ENCODE measurements around the gene NRG4. TPM values are rescaled to one million over a fixed set of nuclear protein-coding genes. Genes with fewer than 3 reads are reported as not detected.

NRG4 gene
- total and polyA plus RNA-seq, 9 of the 15 experiments (the other 6 are each of a cell fraction or from before 2014, with no cell fraction given), result 0.33 to 2.5 (median 0.76) TPM

DNA sequence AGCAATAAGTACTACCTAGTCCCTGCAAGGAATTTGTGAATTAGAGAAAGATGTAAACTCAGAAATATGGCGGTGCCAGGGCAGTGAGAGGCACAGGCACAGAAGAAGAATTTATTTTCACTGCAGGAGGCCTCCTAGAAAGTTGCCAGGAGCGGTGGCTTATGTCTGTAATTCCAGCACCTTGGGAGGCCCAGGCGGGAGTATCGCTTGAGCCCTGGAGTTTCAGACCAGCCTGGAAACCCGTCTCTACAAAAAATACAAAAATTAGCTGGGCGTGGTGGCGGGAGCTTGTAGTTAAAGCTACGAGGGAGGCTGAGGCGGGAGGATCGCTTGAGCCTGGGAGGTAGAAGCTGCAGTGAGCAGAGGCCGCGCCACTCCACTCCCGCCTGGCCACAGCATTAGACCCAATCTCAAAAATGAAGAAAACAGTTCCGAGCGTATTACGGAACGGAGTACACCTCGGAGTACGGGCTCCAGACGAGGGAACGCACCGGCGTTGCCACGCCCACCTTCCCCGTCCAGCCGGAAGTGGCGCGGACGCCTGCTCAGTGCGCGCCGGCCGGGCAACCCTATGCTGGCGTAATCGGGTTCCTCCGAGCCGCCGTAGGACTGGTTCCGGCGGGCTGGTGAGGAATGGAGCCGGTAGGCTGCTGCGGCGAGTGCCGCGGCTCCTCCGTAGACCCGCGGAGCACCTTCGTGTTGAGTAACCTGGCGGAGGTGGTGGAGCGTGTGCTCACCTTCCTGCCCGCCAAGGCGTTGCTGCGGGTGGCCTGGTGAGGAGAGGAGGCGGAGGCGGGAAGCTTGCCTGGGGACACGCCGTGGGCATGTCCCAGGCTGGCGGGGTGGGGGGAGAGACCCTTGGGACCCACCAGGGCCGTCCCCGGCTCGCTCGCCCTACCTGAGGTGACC, 108.6 kb downstream of the NRG4 start, which contains the start of gene FBXO22 (continued):
- TF ChIP-seq ZNF592 (IDR thresholded peaks at IDR 0.05) (no peak), HES1 (IDR thresholded peaks at IDR 0.05; ENCODE audit: low read depth) (no peak), CBX2 (IDR thresholded peaks at IDR 0.05; ENCODE audit: insufficient read depth, low read length, poor library complexity, severe bottlenecking) (no peak), NEUROD1 (IDR thresholded peaks at IDR 0.05; ENCODE audit: borderline replicate concordance, low read depth, low read length, partially characterized antibody) (peak; percentile 53), SMARCB1 (IDR thresholded peaks at IDR 0.05; ENCODE audit: insufficient read length, low read depth) (no peak), IRF9 (tag; IDR thresholded peaks at IDR 0.05) (no peak), ZNF431 (CRISPR knock-in tag; IDR thresholded peaks at IDR 0.05) (0 out of 2 replicates have a peak, but pooled peaks have one; percentile 43), ZNF695 (CRISPR knock-in tag; IDR thresholded peaks at IDR 0.05) (no peak), MBD2 (IDR thresholded peaks at IDR 0.05; ENCODE audit: borderline replicate concordance, low read depth) (peak; percentile 78), PCBP1 (IDR thresholded peaks at IDR 0.05; ENCODE audit: low read depth, low read length, poor library complexity, severe bottlenecking) (peak; percentile 95), THAP7 (CRISPR knock-in tag; IDR thresholded peaks at IDR 0.05) (0 out of 2 replicates have a peak, but pooled peaks have one; percentile 4), KLF6 (CRISPR knock-in tag; IDR thresholded peaks at IDR 0.05; ENCODE audit: borderline replicate concordance) (peak; percentile 64; the same call in 1 of the 2 replicates)
- TF ChIP-seq, protein P1, sequence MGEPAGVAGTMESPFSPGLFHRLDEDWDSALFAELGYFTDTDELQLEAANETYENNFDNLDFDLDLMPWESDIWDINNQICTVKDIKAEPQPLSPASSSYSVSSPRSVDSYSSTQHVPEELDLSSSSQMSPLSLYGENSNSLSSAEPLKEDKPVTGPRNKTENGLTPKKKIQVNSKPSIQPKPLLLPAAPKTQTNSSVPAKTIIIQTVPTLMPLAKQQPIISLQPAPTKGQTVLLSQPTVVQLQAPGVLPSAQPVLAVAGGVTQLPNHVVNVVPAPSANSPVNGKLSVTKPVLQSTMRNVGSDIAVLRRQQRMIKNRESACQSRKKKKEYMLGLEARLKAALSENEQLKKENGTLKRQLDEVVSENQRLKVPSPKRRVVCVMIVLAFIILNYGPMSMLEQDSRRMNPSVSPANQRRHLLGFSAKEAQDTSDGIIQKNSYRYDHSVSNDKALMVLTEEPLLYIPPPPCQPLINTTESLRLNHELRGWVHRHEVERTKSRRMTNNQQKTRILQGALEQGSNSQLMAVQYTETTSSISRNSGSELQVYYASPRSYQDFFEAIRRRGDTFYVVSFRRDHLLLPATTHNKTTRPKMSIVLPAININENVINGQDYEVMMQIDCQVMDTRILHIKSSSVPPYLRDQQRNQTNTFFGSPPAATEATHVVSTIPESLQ (CRISPR knock-in tag; IDR thresholded peaks at IDR 0.05), result no peak
- TF ChIP-seq, protein P2, sequence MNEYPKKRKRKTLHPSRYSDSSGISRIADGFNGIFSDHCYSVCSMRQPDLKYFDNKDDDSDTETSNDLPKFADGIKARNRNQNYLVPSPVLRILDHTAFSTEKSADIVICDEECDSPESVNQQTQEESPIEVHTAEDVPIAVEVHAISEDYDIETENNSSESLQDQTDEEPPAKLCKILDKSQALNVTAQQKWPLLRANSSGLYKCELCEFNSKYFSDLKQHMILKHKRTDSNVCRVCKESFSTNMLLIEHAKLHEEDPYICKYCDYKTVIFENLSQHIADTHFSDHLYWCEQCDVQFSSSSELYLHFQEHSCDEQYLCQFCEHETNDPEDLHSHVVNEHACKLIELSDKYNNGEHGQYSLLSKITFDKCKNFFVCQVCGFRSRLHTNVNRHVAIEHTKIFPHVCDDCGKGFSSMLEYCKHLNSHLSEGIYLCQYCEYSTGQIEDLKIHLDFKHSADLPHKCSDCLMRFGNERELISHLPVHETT (CRISPR knock-in tag; conservative IDR thresholded peaks at IDR 0.05 in 1 of 2, IDR thresholded peaks at IDR 0.05 in 1 of 2), result peak in 1 of 2 experiments; percentile 75; a peak in 2 of 4 replicates
